Measurements from ENCODE around the gene MYO3B.

- TF ChIP-seq POLR2AphosphoS5 (IDR thresholded peaks at IDR 0.05) (no peak), POLR2A (IDR thresholded peaks at IDR 0.05) (no peak)
- TF ChIP-seq, protein P1, sequence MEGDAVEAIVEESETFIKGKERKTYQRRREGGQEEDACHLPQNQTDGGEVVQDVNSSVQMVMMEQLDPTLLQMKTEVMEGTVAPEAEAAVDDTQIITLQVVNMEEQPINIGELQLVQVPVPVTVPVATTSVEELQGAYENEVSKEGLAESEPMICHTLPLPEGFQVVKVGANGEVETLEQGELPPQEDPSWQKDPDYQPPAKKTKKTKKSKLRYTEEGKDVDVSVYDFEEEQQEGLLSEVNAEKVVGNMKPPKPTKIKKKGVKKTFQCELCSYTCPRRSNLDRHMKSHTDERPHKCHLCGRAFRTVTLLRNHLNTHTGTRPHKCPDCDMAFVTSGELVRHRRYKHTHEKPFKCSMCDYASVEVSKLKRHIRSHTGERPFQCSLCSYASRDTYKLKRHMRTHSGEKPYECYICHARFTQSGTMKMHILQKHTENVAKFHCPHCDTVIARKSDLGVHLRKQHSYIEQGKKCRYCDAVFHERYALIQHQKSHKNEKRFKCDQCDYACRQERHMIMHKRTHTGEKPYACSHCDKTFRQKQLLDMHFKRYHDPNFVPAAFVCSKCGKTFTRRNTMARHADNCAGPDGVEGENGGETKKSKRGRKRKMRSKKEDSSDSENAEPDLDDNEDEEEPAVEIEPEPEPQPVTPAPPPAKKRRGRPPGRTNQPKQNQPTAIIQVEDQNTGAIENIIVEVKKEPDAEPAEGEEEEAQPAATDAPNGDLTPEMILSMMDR (IDR thresholded peaks at IDR 0.05): no peak
Measured at GRCh38 chr2:170139276-170139967, 38.5 kb upstream of the MYO3B start.
